HepG2 (cell line): ENCODE measurements around the gene PBX2. TPM values are rescaled to one million over a fixed set of nuclear protein-coding genes. Genes with fewer than 3 reads are reported as not detected.
A peak's percentile ranks its signal among the peaks of the same experiment; 100 is the strongest.

ENCODE experiments used
- KDM2A ChIP-seq: sonication (generic); formaldehyde crosslinking; IDR thresholded peaks from 2 replicates; pipeline ENCODE4 v1.4.0; 2020; ENCODE audit warnings: low read depth, missing genetic modification reagents, borderline replicate concordance
- MXI1 ChIP-seq: IDR thresholded peaks from 3 replicates; pipeline ENCODE4 v1.6.1; 2012; ENCODE audit warnings: low read depth, low read length, inconsistent platforms, borderline replicate concordance
- NRL ChIP-seq: sonication (generic); formaldehyde crosslinking; IDR thresholded peaks from 2 replicates; pipeline ENCODE4 v1.5.0; 2020; ENCODE audit warnings: missing genetic modification reagents, mild to moderate bottlenecking, moderate library complexity, borderline replicate concordance
- POLR2AphosphoS2 ChIP-seq: IDR thresholded peaks from 2 replicates; pipeline ENCODE4 v1.6.1; 2011; ENCODE audit warnings: low read depth, low read length, improper control_type of control experiment
- RBAK ChIP-seq: sonication (generic); formaldehyde crosslinking; IDR thresholded peaks from 2 replicates; pipeline ENCODE4 v1.5.1; 2020; ENCODE audit warnings: mild to moderate bottlenecking, missing genetic modification reagents
- SIN3A ChIP-seq: IDR thresholded peaks from 2 replicates; pipeline ENCODE4 v1.6.1; 2011; ENCODE audit warnings: low read depth, mild to moderate bottlenecking, control low read depth, low read length, borderline replicate concordance
- ZNF235 ChIP-seq: sonication (generic); formaldehyde crosslinking; IDR thresholded peaks from 2 replicates; pipeline ENCODE4 v1.8.1; 2023; ENCODE audit warnings: mild to moderate bottlenecking, missing genetic modification reagents, borderline replicate concordance
- ZNF44 ChIP-seq: sonication (generic); formaldehyde crosslinking; IDR thresholded peaks from 2 replicates; pipeline ENCODE4 v1.5.1; 2020; ENCODE audit warnings: mild to moderate bottlenecking, missing genetic modification reagents
- ZNF598 ChIP-seq: sonication (generic); formaldehyde crosslinking; IDR thresholded peaks from 2 replicates; pipeline ENCODE4 v1.5.1; 2020; ENCODE audit warnings: mild to moderate bottlenecking, missing genetic modification reagents, borderline replicate concordance
- polyA plus RNA-seq, 8 experiments: library from polyadenylated mRNA; depleted of rRNA in 3 of 8; stranded (reverse) in 7 of 8; unstranded in 1 of 8; fragments of >200 nt; fragmentation: Illumina TruSeq in 4 of 8; extraction: Trizol in 4 of 8; gene quantifications; 2 replicates each; pipeline versions ENCODE4 v1.2.1 to v1.2.3, GENCODE V29; 2011 to 2016; ENCODE audit warnings: low read depth in 4 of 8, missing spikeins in 1 of 8, mixed read lengths in 1 of 8; ENCODE audit not compliant: insufficient read depth in 1 of 8
- total RNA-seq, 5 experiments: library from RNA; depleted of rRNA; stranded (reverse); fragments of >200 nt; fragmentation: Illumina TruSeq; extraction: Trizol; gene quantifications; 2 replicates each; pipeline ENCODE4 v1.2.3, GENCODE V29; 2016; ENCODE audit warnings: low read depth in 1 of 5
- TF ChIP-seq, protein P1 (sequence below): sonication (generic); formaldehyde crosslinking; IDR thresholded peaks from 2 replicates; pipeline ENCODE4 v1.4.0; 2020; ENCODE audit warnings: mild to moderate bottlenecking, low read depth, missing genetic modification reagents
- TF ChIP-seq, protein P2 (sequence below): sonication (generic); formaldehyde crosslinking; IDR thresholded peaks from 2 replicates; pipeline ENCODE4 v1.5.0; 2020; ENCODE audit warnings: mild to moderate bottlenecking, missing genetic modification reagents, moderate library complexity
- TF ChIP-seq, protein P3 (sequence below): sonication (generic); formaldehyde crosslinking; IDR thresholded peaks from 2 replicates; pipeline ENCODE4 v1.4.0; 2020; ENCODE audit warnings: missing genetic modification reagents
- TF ChIP-seq, protein P4 (sequence below): sonication (generic); formaldehyde crosslinking; IDR thresholded peaks from 2 replicates; pipeline ENCODE4 v1.8.0; 2022; ENCODE audit warnings: mild to moderate bottlenecking, missing genetic modification reagents
- TF ChIP-seq, protein P5 (sequence below), 2 experiments: sonication (generic) in 1 of 2; formaldehyde crosslinking in 1 of 2; IDR thresholded peaks; 2 replicates each; pipeline versions ENCODE4 v1.4.0 to v1.6.1; 2018 to 2020; ENCODE audit warnings: missing genetic modification reagents in 2 of 2, borderline replicate concordance in 1 of 2, low read depth in 1 of 2, mild to moderate bottlenecking in 1 of 2, missing biosample characterization in 1 of 2
- TF ChIP-seq, protein P6 (sequence below): sonication (generic); formaldehyde crosslinking; IDR thresholded peaks from 2 replicates; pipeline ENCODE4 v1.8.0; 2022; ENCODE audit warnings: low read depth, missing genetic modification reagents

The PBX2 gene
- total and polyA plus RNA-seq, 2 of the 13 experiments (the other 11 are each of a cell fraction or from before 2014, with no cell fraction given) = 42.3 to 77.8 TPM

DNA sequence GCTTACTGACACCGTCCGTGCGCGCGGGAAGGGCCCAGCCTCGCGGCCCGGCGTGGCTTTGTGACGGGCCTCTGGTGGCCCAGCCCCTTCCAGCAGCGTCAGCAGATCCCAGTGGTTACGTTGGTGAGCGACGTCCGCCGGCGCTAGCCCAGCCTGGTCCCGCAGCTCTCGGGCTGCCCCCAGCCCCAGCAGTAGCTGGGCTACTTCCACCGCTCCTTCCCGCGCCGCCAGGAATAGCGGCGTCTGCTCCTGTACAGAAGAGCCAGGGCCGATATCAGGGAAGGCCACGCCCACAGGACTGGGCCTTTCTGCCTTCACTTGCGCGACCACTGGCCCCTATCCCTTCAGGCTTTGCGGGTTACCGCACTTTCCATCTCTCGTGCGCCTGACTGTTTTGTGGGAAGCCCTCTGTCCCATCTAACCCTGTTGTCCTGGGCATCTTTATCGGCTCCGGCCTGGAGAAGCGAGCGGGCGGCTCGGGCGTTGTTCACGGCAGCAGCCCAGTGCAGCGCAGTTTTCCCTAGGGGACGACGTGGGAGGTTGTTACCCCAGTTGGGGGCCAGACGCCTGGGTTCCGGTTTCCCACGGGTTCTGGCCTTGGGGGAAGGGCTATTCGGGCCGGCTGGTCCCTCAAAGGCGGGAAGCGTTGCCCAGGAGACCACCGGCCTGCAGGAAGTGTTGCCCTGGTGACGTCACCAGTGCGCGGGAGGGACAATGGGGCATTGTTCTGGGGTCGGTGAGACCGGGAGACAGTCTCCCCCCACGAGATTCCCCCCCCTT, 6.1 kb upstream of the PBX2 start (continued):
- TF ChIP-seq, protein P1, sequence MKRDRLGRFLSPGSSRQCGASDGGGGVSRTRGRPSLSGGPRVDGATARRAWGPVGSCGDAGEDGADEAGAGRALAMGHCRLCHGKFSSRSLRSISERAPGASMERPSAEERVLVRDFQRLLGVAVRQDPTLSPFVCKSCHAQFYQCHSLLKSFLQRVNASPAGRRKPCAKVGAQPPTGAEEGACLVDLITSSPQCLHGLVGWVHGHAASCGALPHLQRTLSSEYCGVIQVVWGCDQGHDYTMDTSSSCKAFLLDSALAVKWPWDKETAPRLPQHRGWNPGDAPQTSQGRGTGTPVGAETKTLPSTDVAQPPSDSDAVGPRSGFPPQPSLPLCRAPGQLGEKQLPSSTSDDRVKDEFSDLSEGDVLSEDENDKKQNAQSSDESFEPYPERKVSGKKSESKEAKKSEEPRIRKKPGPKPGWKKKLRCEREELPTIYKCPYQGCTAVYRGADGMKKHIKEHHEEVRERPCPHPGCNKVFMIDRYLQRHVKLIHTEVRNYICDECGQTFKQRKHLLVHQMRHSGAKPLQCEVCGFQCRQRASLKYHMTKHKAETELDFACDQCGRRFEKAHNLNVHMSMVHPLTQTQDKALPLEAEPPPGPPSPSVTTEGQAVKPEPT (CRISPR knock-in tag) = peak; percentile 34; the same call in 1 of the 2 replicates
- TF ChIP-seq, protein P2, sequence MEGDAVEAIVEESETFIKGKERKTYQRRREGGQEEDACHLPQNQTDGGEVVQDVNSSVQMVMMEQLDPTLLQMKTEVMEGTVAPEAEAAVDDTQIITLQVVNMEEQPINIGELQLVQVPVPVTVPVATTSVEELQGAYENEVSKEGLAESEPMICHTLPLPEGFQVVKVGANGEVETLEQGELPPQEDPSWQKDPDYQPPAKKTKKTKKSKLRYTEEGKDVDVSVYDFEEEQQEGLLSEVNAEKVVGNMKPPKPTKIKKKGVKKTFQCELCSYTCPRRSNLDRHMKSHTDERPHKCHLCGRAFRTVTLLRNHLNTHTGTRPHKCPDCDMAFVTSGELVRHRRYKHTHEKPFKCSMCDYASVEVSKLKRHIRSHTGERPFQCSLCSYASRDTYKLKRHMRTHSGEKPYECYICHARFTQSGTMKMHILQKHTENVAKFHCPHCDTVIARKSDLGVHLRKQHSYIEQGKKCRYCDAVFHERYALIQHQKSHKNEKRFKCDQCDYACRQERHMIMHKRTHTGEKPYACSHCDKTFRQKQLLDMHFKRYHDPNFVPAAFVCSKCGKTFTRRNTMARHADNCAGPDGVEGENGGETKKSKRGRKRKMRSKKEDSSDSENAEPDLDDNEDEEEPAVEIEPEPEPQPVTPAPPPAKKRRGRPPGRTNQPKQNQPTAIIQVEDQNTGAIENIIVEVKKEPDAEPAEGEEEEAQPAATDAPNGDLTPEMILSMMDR (CRISPR knock-in tag) = peak; percentile 22; the same call in 1 of the 2 replicates
- TF ChIP-seq, protein P3, sequence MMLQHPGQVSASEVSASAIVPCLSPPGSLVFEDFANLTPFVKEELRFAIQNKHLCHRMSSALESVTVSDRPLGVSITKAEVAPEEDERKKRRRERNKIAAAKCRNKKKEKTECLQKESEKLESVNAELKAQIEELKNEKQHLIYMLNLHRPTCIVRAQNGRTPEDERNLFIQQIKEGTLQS (CRISPR knock-in tag) = peak; percentile 89
- TF ChIP-seq POLR2AphosphoS2 (no peak), ZNF44 (CRISPR knock-in tag) (peak; percentile 85), NRL (CRISPR knock-in tag) (peak; percentile 96), KDM2A (CRISPR knock-in tag) (peak; percentile 93), RBAK (CRISPR knock-in tag) (no peak), SIN3A (peak; percentile 77), ZNF235 (no peak), ZNF598 (peak; percentile 92), MXI1 (peak; percentile 57; the same call in 2 of the 3 replicates)
- TF ChIP-seq, protein P4, sequence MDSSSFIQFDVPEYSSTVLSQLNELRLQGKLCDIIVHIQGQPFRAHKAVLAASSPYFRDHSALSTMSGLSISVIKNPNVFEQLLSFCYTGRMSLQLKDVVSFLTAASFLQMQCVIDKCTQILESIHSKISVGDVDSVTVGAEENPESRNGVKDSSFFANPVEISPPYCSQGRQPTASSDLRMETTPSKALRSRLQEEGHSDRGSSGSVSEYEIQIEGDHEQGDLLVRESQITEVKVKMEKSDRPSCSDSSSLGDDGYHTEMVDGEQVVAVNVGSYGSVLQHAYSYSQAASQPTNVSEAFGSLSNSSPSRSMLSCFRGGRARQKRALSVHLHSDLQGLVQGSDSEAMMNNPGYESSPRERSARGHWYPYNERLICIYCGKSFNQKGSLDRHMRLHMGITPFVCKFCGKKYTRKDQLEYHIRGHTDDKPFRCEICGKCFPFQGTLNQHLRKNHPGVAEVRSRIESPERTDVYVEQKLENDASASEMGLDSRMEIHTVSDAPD (CRISPR knock-in tag) = 0 out of 2 replicates have a peak, but pooled peaks have one; percentile 16
- TF ChIP-seq, protein P5, sequence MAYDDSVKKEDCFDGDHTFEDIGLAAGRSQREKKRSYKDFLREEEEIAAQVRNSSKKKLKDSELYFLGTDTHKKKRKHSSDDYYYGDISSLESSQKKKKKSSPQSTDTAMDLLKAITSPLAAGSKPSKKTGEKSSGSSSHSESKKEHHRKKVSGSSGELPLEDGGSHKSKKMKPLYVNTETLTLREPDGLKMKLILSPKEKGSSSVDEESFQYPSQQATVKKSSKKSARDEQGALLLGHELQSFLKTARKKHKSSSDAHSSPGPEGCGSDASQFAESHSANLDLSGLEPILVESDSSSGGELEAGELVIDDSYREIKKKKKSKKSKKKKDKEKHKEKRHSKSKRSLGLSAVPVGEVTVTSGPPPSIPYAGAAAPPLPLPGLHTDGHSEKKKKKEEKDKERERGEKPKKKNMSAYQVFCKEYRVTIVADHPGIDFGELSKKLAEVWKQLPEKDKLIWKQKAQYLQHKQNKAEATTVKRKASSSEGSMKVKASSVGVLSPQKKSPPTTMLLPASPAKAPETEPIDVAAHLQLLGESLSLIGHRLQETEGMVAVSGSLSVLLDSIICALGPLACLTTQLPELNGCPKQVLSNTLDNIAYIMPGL (CRISPR knock-in tag; IDR thresholded peaks at IDR 0.05; ENCODE audit: borderline replicate concordance in 1 of 2, low read depth in 1 of 2) = peak in 1 of 2 experiments; percentile 58; a peak in 2 of 4 replicates
- TF ChIP-seq, protein P6, sequence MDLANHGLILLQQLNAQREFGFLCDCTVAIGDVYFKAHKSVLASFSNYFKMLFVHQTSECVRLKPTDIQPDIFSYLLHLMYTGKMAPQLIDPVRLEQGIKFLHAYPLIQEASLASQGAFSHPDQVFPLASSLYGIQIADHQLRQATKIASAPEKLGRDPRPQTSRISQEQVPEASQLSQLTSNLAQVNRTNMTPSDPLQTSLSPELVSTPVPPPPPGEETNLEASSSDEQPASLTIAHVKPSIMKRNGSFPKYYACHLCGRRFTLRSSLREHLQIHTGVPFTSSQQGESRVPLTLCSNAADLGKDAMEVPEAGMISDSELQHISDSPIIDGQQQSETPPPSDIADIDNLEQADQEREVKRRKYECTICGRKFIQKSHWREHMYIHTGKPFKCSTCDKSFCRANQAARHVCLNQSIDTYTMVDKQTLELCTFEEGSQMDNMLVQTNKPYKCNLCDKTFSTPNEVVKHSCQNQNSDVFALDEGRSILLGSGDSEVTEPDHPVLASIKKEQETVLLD (CRISPR knock-in tag) = peak; percentile 47
